Skeletal muscle satellite cell (primary cell): ENCODE measurements around the gene UBE2E1.

Source experiments
- H3K27me3 ChIP-seq: 2 replicates; pipeline ENCODE4 v1.7.0; 2013; ENCODE audit warnings: low read length; ENCODE audit not compliant: control insufficient read depth, insufficient read depth
- H3K36me3 ChIP-seq: 2 replicates; pipeline ENCODE4 v1.7.0; 2013; ENCODE audit warnings: mild to moderate bottlenecking, control low read depth, low read length; ENCODE audit not compliant: insufficient read depth
- H3K4me1 ChIP-seq: 2 replicates; pipeline ENCODE4 v1.7.0; 2013; ENCODE audit warnings: low read length; ENCODE audit not compliant: control insufficient read depth, insufficient read depth
- H3K4me2 ChIP-seq: 2 replicates; pipeline ENCODE4 v1.7.0; 2013; ENCODE audit warnings: mild to moderate bottlenecking, low read length
- H3K4me3 ChIP-seq: 2 replicates; pipeline ENCODE4 v1.7.0; 2013; ENCODE audit warnings: low read length
- H3K9ac ChIP-seq: 2 replicates; pipeline ENCODE4 v1.7.0; 2013; ENCODE audit warnings: mild to moderate bottlenecking, low read depth, low read length, moderate library complexity
- H3K9me3 ChIP-seq: replicated peaks from 2 replicates; pipeline ENCODE4 v1.7.0; 2013; ENCODE audit warnings: mild to moderate bottlenecking, control low read depth, low read length

Gene UBE2E1

GRCh38 chr3:23928524-23928923 is 122.8 kb downstream of the UBE2E1 start:
- H3K4me2 ChIP-seq: no peak overlapping the region
- H3K9me3 ChIP-seq: no peaks in the 10 kb centered on the region
- H3K36me3 ChIP-seq: no peaks in the 10 kb centered on the region
- no peak overlapping the region for H3K4me3 ChIP-seq
- no peak overlapping the region for H3K9ac ChIP-seq
- no peaks in the 10 kb centered on the region for H3K27me3 ChIP-seq
- H3K4me1 ChIP-seq: peaks cover 10% of the 10 kb centered on the region

- H3K27me3 ChIP-seq: no peaks in the 10 kb centered on the region
- H3K36me3 ChIP-seq: no peaks in the 10 kb centered on the region
- H3K9me3 ChIP-seq: no peaks in the 10 kb centered on the region
- H3K4me3 ChIP-seq: no peak overlapping the region
- peaks cover 3% of the 10 kb centered on the region for H3K4me1 ChIP-seq
- no peak overlapping the region for H3K4me2 ChIP-seq
- H3K9ac ChIP-seq: no peak overlapping the region
Observed at GRCh38 chr3:23931597-23931996, 125.8 kb downstream of the UBE2E1 start.

- no peaks in the 10 kb centered on the region for H3K27me3 ChIP-seq
- peaks cover 3% of the 10 kb centered on the region for H3K4me1 ChIP-seq
Observed at GRCh38 chr3:23932571-23932970, 126.8 kb downstream of the UBE2E1 start.

GRCh38 chr3:23934253-23934652 is 128.5 kb downstream of the UBE2E1 start:
- H3K4me3 ChIP-seq: no peak overlapping the region
- no peaks in the 10 kb centered on the region for H3K27me3 ChIP-seq
- H3K4me1 ChIP-seq: no peaks in the 10 kb centered on the region
- H3K9me3 ChIP-seq: no peaks in the 10 kb centered on the region
- H3K9ac ChIP-seq: no peak overlapping the region
- no peak overlapping the region for H3K4me2 ChIP-seq
- H3K36me3 ChIP-seq: no peaks in the 10 kb centered on the region

More at GRCh38 chr3:23932571-23932970, 126.8 kb downstream of the UBE2E1 start:
- Histone ChIP-seq H3K9ac (no peak overlapping the region), H3K36me3 (no peaks in the 10 kb centered on the region), H3K9me3 (no peaks in the 10 kb centered on the region), H3K4me3 (no peak overlapping the region), H3K4me2 (no peak overlapping the region)

- Histone ChIP-seq H3K4me3 (no peak overlapping the region), H3K36me3 (no peaks in the 10 kb centered on the region), H3K27me3 (no peaks in the 10 kb centered on the region), H3K4me2 (no peak overlapping the region), H3K9ac (no peak overlapping the region), H3K4me1 (no peaks in the 10 kb centered on the region), H3K9me3 (no peaks in the 10 kb centered on the region)
Observed at GRCh38 chr3:23937296-23937695, 131.5 kb downstream of the UBE2E1 start.

- H3K36me3 ChIP-seq: no peaks in the 10 kb centered on the region
- H3K4me3 ChIP-seq: no peak overlapping the region
- no peak overlapping the region for H3K9ac ChIP-seq
- no peak overlapping the region for H3K4me2 ChIP-seq
- peaks cover 3% of the 10 kb centered on the region for H3K27me3 ChIP-seq
- H3K9me3 ChIP-seq: no peaks in the 10 kb centered on the region
- H3K4me1 ChIP-seq: no peaks in the 10 kb centered on the region
Observed at GRCh38 chr3:23938688-23939087, 132.9 kb downstream of the UBE2E1 start.

GRCh38 chr3:23940775-23941174 is 135.0 kb downstream of the UBE2E1 start:
- H3K27me3 ChIP-seq: peaks cover 11% of the 10 kb centered on the region
- peaks cover 3% of the 10 kb centered on the region for H3K4me1 ChIP-seq
- no peak overlapping the region for H3K4me2 ChIP-seq
- H3K9ac ChIP-seq: no peak overlapping the region
- H3K9me3 ChIP-seq: no peaks in the 10 kb centered on the region
- no peak overlapping the region for H3K4me3 ChIP-seq
- H3K36me3 ChIP-seq: no peaks in the 10 kb centered on the region
